ENCODE results near the gene PLA2G4D. TPM values are rescaled to one million over a fixed set of nuclear protein-coding genes. Genes with fewer than 3 reads are reported as not detected.

Gene PLA2G4D
- total and polyA plus RNA-seq, 10 of the 15 experiments (the other 5 are each of a cell fraction or from before 2014, with no cell fraction given) = 0.03 TPM; not detected in 9

DNA sequence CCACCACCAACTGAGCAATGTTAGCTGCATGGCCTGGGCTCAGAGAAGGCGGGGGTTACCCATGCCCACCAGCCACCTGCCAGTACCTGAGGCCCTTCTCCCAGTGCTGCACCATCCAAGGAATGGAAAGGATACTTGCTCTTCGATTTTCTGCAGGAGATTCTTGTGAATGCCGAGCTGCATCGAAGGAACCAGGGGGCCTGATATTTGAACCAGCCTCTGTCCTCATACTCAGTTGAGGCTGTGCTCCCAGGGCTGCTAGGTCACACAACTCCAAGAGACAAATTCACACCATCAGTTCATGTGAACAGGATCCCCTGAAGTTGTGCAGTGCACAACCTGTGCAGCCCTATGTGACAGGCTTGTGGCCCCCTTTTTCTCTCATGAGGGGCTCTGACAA, 44.0 kb upstream of the PLA2G4D start:
- BruUV-seq (replicated peaks) = no TSS peak
- H3K27ac ChIP-seq (ENCODE audit: control insufficient read depth, insufficient read depth) = no peak overlapping the region
- no peaks in the 10 kb centered on the region for H3K79me2 ChIP-seq (ENCODE audit: control insufficient read depth, insufficient read depth, low read length)
- no peak for ATAC-seq
- no peak overlapping the region for H3K4me3 ChIP-seq
- no peaks in the 10 kb centered on the region for H3K9me3 ChIP-seq (replicated peaks; ENCODE audit: control insufficient read depth, insufficient read depth, low read length)
- H3K36me3 ChIP-seq (ENCODE audit: control insufficient read depth in 2 of 2, insufficient read depth in 2 of 2, low read length in 1 of 2) = no peaks in the 10 kb centered on the region
- no peaks in the 10 kb centered on the region for H4K20me1 ChIP-seq (ENCODE audit: control insufficient read depth, insufficient read depth)
- H2AFZ ChIP-seq (ENCODE audit: control insufficient read depth, low read depth, low read length) = no peak overlapping the region
- ChIA-PET SMC1A (ENCODE audit: uncharacterized antibody, unreplicated experiment) (interaction anchor here (1.0 to 1.7 kb wide), 9 partner anchors 9 to 247 kb away, joined by 3 to 5 read pairs (median 3); no protein-coding TSS in a partner anchor), RAD21 (ENCODE audit: unreplicated experiment) (interaction anchor here (1.3 to 1.5 kb wide), 2 partner anchors 52 to 247 kb away, joined by 4 read pairs; no protein-coding TSS in a partner anchor), POLR2A (no interaction called here), CTCF (interaction anchor here (0.7 to 2.8 kb wide), 18 partner anchors 8 to 478 kb away, joined by 3 to 16 read pairs (median 5); partner anchors contain the start of gene MGA)
- H3K27me3 ChIP-seq (replicated peaks in 1 of 2; ENCODE audit: control insufficient read depth in 2 of 2, insufficient read depth in 2 of 2, low read length in 1 of 2) = no peaks in the 10 kb centered on the region; a peak in 1 of 4 replicates
- in situ Hi-C loops (cut with MboI) = no loop called here
- FAIRE-seq = no peak
- H3K4me2 ChIP-seq (ENCODE audit: control insufficient read depth, insufficient read depth) = no peak overlapping the region
- H3K4me1 ChIP-seq (ENCODE audit: control insufficient read depth, insufficient read depth, low read length) = no peaks in the 10 kb centered on the region
- no peak overlapping the region for H3K9ac ChIP-seq (ENCODE audit: control insufficient read depth, insufficient read depth, low read length)
- intact Hi-C loops (cut with micrococcal nuclease; ENCODE audit: unreplicated experiment) = no loop called here
- TF ChIP-seq NFYB (IDR thresholded peaks at IDR 0.05; ENCODE audit: insufficient read depth, low read depth, low read length) (no peak), GATAD2B (conservative IDR thresholded peaks at IDR 0.05; ENCODE audit: low read depth) (no peak), ETV6 (conservative IDR thresholded peaks at IDR 0.05 in 1 of 2, IDR thresholded peaks at IDR 0.05 in 1 of 2; ENCODE audit: borderline replicate concordance in 1 of 2, low read depth in 1 of 2) (no peak), CBX5 (IDR thresholded peaks at IDR 0.05; ENCODE audit: low read depth) (no peak)
- TF ChIP-seq, protein P1, sequence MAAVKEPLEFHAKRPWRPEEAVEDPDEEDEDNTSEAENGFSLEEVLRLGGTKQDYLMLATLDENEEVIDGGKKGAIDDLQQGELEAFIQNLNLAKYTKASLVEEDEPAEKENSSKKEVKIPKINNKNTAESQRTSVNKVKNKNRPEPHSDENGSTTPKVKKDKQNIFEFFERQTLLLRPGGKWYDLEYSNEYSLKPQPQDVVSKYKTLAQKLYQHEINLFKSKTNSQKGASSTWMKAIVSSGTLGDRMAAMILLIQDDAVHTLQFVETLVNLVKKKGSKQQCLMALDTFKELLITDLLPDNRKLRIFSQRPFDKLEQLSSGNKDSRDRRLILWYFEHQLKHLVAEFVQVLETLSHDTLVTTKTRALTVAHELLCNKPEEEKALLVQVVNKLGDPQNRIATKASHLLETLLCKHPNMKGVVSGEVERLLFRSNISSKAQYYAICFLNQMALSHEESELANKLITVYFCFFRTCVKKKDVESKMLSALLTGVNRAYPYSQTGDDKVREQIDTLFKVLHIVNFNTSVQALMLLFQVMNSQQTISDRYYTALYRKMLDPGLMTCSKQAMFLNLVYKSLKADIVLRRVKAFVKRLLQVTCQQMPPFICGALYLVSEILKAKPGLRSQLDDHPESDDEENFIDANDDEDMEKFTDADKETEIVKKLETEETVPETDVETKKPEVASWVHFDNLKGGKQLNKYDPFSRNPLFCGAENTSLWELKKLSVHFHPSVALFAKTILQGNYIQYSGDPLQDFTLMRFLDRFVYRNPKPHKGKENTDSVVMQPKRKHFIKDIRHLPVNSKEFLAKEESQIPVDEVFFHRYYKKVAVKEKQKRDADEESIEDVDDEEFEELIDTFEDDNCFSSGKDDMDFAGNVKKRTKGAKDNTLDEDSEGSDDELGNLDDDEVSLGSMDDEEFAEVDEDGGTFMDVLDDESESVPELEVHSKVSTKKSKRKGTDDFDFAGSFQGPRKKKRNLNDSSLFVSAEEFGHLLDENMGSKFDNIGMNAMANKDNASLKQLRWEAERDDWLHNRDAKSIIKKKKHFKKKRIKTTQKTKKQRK (IDR thresholded peaks at IDR 0.05; ENCODE audit: low read depth, low read length) = no peak
- DNase-seq (ENCODE audit: low read depth, low spot score) = no peak
- 0% methylated on average over 4 of the region's 4 CpGs for WGBS (ENCODE audit: insufficient coverage, insufficient replicate concordance, low lambda C conversion rate, missing lambda C conversion rate)

All from GM12878 (cell line).